GM19023 (cell line): ENCODE measurements around the gene SYT1.

Experiments
- ATAC-seq: cut with Tn5 transposase; IDR thresholded peaks from one replicate; pipeline ENCODE4 v1.9.1; 2021; ENCODE audit warnings: mild to moderate bottlenecking, moderate library complexity; ENCODE audit not compliant: unreplicated experiment

Gene SYT1

DNA sequence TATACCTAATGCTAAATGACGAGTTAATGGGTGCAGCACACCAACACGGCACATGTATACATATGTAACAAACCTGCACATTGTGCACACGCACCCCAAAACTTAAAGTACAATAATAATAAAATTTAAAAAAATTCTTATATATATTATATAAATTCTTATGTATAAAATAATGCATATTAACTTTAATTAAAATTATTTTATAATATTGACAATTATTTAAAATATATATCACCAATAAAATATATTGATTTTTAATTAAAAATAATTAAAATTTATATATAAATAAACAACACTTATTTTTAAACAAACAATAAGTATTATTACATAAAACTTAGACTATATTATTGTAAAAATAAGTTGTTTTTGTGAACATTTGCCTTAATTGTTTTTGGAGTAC, 188.8 kb downstream of the SYT1 start:
- ATAC-seq = no peak

DNA sequence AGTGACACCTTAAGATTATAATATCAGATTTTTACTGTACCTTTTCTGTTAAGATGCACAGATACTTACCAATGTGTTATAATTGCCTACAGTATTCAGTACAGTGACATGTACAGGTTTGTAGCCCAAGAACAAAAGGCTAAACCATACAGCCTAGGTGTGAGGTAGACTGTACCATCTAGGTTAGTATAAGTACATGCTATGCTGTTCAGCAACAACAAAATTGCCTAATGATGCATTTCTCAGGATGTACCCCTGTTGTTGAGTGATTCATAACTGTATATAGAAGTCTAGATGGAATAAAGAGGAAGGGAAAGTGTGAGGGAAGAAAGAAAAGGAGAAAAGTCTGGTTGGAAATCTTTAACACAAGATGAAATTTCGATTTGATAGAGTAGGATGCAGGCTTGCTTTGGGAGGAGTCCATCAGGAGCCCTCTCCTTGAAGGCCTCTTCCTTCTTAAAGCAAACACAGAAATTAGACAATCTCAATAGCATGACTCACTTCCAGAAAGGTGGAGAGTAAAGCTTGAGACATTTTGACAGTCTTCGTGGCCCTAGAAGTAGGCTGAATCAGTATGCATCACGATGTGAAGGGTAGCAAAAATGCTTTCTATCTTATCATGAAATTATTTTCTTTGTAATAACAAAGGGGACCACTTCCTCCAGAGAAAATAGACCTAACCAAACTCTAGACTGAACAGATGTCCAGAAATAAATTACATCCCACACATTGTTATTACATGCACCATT, 191.5 kb downstream of the SYT1 start:
- no peak for ATAC-seq

DNA sequence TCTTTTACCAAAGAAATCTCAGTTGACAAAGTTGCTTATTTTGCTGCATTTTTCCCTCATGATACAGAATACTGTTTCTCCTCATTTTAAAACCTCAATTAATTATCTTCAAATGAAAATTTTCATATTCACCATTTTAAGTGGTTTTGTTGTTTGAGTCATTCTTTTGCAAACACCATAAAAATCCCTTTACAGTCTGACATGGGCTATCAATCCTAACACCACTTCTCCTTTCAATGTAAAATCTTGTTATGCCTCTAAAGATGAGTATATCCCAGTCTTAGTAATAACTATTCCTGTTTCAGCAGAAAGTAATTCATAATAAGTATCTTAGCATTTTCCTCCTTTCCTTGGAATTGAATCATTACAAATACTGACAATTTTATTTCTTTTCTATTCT, 192.2 kb downstream of the SYT1 start:
- no peak for ATAC-seq

DNA sequence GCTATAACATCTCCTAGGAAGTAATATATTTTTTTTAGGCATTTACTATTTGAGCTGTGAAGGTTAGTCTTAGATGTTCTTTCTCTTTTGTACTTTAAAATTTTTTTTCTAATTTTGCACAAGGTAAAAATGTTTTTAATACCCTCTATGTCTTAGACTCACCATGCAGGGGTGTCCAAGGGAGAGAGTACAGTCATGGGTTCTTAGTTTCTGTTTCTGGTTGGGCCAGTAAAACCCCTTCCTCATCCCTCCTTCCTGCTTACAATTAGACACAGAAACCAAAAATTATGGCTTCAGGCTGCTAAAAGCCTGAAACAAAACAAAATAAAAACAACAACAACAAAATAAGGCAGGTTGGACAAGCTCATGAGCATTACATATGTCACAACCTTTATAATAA, 193.0 kb downstream of the SYT1 start:
- ATAC-seq = no peak

DNA sequence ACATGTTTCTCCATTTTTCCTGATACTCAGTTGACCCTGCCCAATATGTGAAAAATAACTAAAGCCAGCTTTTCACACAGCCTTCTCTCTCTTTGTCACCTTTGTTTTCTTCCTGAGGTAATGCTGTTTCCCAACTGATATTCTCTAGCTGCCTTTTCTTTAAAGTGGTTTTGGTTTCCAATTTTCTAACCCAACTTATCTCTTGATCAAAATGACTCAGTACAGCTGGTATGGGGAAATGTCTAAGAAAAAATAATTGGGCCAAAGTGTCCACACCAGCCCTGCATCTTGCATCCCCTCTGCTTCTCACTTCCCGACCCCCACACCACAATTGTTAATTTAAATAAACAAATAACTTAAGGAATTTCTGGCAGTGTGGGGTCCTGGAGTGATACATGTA, 193.8 kb downstream of the SYT1 start:
- peak; percentile 45 for ATAC-seq

DNA sequence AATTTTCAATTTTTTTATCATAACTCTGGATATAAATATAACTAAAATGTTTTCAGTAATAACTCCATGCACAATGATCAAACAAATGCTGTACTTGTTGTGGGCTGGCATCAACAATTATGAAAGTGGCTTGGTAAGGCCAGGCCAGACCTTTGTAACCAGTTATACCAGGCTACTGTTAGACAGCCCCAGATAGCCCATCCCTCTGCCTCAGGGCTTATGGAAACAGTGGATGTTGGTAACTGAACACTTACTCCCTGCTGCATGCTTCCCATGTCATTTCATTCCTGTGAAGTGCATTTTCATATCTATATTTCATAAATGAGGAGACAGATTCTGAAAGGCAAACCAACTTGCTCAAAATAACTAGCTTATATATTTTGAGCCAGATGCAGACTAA, 195.0 kb downstream of the SYT1 start:
- no peak for ATAC-seq

DNA sequence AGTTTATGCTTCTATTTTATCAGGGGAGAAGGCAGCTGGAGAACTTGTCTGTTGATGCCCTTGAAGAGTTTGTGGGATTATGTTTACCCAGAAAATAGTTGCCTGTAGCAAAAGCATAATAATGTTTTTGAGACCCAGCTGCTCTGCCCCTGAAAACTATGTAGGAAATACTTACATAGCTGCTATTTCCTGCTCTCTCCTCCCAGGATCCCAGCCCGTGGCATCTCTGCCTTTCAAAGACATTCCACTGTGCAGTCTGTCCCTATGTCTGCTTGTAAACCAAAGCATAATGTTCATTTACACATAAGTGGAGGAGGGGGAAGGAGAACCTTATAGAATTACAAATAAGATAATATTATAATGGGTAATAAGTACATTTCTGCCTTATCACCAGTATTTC, 198.7 kb downstream of the SYT1 start:
- ATAC-seq = no peak

DNA sequence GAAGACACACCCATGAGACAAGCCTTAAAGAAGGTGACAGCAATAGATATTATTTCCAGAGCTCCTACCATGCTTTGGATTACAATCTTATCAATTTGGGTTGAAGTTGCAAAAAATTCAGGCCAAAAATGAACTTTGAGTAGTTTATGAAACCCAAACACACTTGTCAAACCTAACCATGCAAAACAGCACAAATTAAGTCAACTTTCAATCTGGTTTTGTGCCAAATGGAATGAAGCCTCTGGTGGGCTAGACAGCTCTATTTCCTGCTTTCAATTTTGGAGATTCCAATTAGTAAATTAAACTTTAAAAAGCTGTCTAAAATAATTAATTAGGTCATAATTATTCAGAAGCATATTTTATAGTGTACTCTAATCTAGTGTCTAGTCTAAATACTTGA, 203.4 kb downstream of the SYT1 start:
- no peak for ATAC-seq

DNA sequence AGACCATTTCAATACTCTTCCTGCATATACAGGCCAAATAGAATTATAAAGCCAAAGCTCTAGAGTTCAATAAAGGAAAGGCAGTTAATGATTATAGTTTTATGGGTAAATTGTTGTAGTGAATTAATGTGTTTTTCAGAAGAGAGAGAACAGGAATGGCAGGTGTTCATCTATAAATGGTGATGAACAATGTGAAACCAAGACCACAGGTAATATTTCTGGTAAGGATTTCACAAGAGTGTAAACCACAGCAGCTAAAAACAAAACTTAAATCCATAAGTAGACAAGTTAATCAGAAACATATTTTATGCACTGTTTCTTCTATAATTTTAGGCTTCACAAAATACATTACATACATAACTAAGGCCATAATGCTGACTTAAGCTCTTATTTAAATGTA, 204.4 kb downstream of the SYT1 start:
- peak; percentile 89 for ATAC-seq

DNA sequence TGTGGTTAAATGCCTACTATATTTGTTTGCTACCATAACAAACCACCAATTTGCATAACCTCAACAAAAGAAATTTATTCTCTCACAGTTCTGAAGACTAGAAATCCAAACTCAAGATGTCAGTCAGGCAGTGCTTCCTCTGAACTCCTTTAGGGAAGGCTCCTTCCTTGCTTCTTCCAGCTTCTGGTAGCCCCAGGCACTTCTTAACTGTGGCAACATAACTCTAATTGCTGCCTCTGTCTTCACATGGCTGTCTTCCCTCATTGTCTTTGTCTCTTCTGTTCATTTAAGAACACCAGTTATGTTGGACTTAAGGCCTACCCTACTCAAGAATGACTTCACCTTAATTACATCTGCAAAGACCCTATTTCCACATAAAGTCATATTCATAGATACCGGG, 206.9 kb downstream of the SYT1 start:
- no peak for ATAC-seq

DNA sequence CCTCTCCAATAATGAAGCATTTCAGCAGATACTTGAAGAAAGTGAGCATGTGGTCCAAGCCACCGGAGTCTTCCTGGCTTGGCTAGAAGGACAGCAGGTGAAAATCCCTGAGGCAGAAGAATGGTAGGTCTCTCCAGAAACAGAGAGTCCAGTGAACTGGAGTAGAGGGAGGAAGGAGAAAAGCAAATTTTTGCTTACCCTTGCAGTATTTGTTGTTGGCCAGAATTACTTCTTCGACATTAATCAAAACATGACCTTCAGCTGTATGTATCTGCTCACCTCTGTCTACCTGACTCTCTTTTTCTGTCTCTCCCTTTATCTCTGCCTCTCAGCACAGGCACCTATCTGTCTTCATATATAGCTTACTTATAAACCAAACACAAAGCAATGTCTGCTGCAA, 208.9 kb downstream of the SYT1 start:
- no peak for ATAC-seq

DNA sequence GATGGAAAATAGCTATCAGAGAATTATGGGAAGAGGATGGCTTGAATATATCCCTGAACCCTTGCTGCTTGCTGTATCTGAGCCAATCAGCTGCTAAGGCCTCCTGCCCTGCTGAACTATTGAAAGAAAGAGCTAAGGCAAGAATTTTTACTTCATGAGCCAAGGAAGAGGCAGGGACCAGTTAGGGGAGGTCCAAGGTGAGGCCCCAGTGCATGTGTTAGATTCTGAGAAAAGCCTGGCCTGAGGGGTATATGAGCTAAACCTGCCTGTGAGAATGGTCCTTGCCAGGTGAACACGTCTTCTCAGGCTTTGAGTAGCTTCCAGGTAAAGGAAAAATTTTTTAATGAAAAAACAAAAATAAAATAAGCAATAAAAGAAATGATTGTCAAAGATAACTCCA, 218.0 kb downstream of the SYT1 start:
- ATAC-seq = no peak

DNA sequence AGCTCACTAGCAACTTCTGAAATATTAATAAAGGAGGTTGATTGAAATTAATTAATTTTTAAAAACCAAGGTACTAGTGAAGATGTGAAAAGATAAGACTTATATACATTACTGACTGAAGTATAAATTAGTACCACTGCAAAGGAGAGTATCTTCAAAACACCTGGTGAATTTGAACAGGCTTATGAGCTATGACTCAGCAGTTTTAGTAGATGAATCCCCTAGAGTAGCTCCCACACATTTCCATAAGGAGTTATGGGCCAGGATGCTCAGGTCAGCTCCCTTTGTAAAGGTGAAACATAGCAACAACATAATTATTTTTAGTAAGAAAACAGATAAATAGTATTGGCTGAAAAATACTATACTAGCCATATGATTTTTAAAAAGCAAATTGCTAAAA, 218.6 kb downstream of the SYT1 start:
- ATAC-seq = no peak

DNA sequence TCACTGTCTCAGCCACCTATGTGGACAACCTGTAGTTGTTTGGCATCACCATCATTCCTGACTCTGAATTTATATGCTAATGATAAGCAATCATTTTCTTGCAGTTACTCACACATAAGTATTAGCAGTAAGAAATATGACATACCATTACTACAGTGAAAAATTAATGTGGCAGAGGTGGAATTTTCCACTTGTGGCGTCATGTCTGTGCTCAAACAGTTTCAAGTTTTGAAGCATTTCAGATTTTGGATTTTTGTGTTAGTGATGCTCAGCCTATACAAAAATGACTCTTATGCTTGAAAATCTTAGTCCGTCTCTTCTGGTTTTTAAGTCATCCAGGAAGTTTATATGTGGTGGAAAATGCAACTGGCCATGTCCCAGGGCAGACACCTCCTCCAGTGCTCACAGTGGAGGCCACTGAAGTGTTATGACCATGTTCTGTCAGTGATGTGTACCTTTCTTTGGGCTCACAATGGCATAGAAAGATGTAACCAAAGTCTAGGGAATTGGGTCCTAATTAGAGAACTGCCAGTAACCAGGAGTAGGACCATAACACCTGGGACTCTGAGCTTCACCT, 220.6 kb downstream of the SYT1 start:
- peak; percentile 63 for ATAC-seq

DNA sequence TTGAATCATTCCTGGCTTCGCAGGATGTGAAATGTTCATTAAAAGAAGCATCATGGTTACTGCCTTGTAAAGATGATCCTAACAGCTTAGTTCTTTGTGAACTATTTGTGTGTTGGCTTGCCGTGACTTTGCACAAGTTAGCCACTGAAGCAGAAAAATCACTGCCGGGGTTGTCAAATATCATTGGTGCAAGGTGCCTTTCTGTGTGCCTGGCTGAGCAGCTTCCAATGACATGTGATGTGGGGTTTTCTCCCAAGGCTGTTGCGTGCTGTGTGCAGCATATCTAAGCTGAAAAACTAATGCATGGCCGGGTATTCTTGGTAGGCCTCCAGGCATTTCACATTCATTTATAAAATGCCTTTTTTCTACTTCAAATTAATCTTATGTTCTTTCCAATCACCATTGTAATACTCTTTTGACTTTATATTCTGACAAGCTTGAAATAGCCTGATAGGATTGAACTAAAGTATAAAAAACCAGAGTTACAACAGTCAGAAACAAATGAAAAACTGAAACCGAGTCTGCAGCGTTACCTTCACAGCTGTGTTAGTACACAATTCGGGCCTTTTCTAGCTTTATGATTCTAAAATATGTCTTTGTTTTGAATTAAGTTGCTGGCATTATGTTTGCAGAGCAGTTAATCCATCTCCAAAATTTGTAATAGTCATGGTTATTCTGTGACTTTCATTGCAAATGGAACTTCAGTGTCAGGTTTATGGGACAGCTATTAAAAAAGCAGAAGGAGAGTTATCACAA, 222.1 kb downstream of the SYT1 start:
- no peak for ATAC-seq

DNA sequence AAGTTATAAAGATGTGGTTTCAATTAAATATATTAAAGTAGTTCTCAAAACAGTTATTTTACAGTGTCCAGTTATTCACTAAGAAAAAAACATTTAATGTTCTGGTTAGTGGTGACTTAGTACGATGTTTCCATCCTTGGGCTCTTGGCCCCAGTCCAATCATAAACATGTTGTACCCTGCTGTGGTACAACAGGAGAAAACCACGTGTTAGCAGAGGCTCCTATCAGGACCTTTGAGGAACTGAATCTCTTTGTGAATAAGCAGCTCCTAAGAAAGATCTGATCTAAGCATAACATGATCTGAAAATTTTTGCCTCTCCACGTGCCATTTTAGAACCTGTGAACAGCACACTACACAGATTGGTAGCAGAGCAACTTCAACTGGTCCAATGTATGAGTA, 234.0 kb downstream of the SYT1 start:
- no peak for ATAC-seq

DNA sequence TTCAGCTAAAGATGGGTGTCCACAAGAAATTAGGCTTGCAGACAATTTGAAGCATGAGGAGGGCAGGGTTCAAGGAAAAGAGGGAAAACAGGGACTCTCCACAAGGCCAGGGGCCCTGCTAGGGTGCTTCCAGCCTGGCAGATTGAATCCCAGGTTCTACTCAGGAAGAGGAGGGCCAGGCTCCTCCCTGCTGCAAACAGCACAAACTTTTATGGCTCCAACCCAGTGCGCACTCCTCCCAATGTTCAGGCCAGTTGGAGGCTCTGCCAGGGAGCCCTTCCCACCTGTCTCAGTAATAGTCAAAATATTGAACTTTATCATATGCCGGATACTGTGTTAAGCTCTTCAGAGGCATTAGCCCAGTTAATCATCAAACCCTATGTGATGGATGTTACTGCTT, 244.4 kb downstream of the SYT1 start:
- ATAC-seq = no peak

DNA sequence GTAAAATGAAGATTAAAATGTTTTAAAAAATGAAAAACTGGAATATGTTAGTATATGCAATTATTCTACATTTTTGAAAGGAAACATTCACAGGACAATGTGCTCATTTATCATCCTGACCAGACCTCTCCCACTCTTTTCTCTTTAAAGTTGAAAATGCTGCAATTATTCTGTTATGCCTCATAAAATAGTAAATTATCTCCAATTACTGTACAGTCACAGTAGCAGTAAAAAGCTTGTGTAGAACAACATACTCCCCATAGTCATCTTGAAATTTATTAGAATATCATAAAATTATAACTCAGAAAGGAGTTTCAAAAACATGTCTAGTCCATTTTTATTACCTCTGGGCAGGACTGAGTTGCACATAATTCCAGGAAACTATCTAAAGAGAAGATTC, 250.3 kb downstream of the SYT1 start:
- no peak for ATAC-seq

DNA sequence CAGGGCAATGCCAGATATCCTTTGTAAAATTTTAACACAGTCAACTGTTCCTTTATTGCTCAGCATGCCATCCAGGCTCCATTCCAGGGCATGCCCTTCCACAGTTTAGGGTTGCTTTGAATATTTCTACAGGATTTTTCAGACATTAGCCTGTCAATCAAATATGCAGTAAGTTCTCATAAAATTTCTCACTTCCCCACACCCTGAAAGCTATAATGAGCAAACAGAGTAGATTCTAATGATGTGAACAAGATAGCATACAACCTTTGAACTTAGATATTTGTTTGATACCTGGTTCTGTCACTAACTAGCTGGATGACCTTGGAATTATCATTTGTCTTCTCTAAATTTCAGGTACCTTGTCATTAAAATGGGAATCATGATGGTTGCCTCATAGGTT, 251.2 kb downstream of the SYT1 start:
- peak; percentile 68 for ATAC-seq

DNA sequence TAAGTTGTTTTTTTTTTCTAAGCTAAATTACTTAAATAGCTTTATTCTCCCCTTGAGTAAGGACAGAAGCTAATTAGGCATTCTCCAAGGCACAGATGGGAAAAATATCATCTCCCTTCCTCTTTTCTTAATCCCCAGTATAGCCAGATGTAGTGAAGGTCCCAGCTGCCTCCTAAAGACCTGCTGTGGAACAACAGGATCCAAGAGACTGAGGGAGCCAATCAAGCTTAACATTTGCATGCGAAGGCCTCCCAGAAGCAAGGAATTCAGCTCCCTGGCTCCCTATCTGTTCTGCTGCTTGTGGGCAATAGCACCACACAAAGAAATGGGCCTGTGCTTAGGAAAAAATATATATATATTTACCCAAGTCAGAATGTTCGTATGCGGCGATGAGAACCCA, 255.2 kb downstream of the SYT1 start:
- ATAC-seq = no peak

DNA sequence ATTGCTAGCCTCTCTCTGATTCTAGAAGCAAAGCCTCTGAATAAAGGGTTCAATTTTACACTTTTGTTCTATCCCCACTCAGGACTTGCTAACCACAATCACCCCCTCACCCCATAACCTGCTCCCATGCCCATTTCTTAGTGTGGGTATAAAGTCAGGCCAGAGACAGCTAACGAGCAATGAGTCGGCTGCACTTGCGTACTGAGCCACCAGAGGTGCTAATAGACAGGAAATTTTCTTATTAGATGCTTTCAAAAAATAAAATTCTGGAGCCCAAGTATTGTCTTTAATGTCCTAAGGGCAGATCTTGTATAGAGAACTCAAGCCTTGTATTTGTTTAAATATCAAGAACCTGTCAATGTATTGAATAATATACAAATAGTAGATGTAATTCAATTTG, 256.9 kb downstream of the SYT1 start:
- peak; percentile 65 for ATAC-seq

DNA sequence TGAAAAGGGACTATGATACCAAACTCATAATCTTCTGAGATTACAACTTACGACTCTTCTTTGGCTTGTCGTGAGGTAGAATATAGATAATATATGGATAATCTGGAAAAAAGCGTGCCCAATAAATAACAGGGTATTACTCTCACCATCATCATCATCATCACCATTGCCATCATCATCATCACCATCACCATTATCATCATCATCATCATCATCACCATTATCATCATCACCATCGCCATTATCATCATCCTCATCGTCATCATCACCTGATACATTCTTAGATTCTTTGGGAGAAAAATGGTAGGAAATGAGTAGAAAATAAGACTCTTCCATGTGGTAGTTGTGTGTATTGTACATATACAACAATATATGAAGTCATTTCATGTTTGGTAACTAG, 259.8 kb downstream of the SYT1 start:
- ATAC-seq = no peak
